Neuronal stem cell (in vitro differentiated cells): ENCODE results near the gene BLCAP.
A peak's percentile ranks its signal among the peaks of the same experiment; 100 is the strongest.

Experiments used
- DNase-seq: peaks from one replicate; pipeline ENCODE4 v3.0.0-alpha.2; 2013; ENCODE audit warnings: low spot score
- H2AFZ ChIP-seq: one replicate; pipeline ENCODE4 v1.6.1; 2013; ENCODE audit warnings: mild to moderate bottlenecking, low read length, inconsistent platforms
- H2AK5ac ChIP-seq: 2 replicates; pipeline ENCODE4 v1.6.1; 2013; ENCODE audit warnings: low read depth, mild to moderate bottlenecking, inconsistent platforms, low read length, moderate library complexity, mixed read lengths
- H2BK120ac ChIP-seq: 2 replicates; pipeline ENCODE4 v1.6.1; 2013; ENCODE audit warnings: low read depth, mild to moderate bottlenecking, inconsistent platforms, low read length, moderate library complexity, mixed read lengths
- H2BK12ac ChIP-seq: one replicate; pipeline ENCODE4 v1.6.1; 2013; ENCODE audit warnings: low read length, inconsistent platforms
- H2BK15ac ChIP-seq: 2 replicates; pipeline ENCODE4 v1.6.1; 2013; ENCODE audit warnings: mild to moderate bottlenecking, low read length, inconsistent platforms, mixed read lengths
- H2BK5ac ChIP-seq: one replicate; pipeline ENCODE4 v1.6.1; 2013; ENCODE audit warnings: inconsistent platforms, mild to moderate bottlenecking, low read length, moderate library complexity
- H3K14ac ChIP-seq: one replicate; pipeline ENCODE4 v1.6.1; 2013; ENCODE audit warnings: low read length, inconsistent platforms
- H3K18ac ChIP-seq: 2 replicates; pipeline ENCODE4 v1.6.1; 2013; ENCODE audit warnings: low read length, inconsistent platforms
- H3K23ac ChIP-seq: 2 replicates; pipeline ENCODE4 v1.6.1; 2013; ENCODE audit warnings: low read depth, mild to moderate bottlenecking, mixed read lengths, low read length, inconsistent platforms; ENCODE audit not compliant: poor library complexity
- H3K27ac ChIP-seq: replicated peaks from 3 replicates; pipeline ENCODE4 v1.5.1; 2013; ENCODE audit warnings: low read length, inconsistent platforms
- H3K27me3 ChIP-seq, 3 experiments: 2 replicates each; pipeline ENCODE4 v1.6.1; 2013; ENCODE audit warnings: low read length in 3 of 3, mild to moderate bottlenecking in 2 of 3, inconsistent platforms in 1 of 3, low read depth in 1 of 3, mixed read lengths in 1 of 3, moderate library complexity in 1 of 3; ENCODE audit not compliant: control insufficient read depth in 3 of 3, insufficient read depth in 3 of 3
- H3K36me3 ChIP-seq, 2 donors: replicated peaks in 1 of 2; 2 replicates each; pipeline ENCODE4 v1.6.1; 2013; ENCODE audit warnings: low read length in 2 of 2; ENCODE audit not compliant: control insufficient read depth in 2 of 2, insufficient read depth in 2 of 2
- H3K4ac ChIP-seq: 2 replicates; pipeline ENCODE4 v1.6.1; 2013; ENCODE audit warnings: inconsistent platforms, mild to moderate bottlenecking, low read length, moderate library complexity
- H3K4me1 ChIP-seq, 2 donors: 1 replicate in 1 of 2; 2 replicates in 1 of 2; pipeline ENCODE4 v1.6.1; 2013; ENCODE audit warnings: low read length in 2 of 2, low read depth in 1 of 2; ENCODE audit not compliant: control insufficient read depth in 2 of 2, insufficient read depth in 1 of 2
- H3K4me2 ChIP-seq: one replicate; pipeline ENCODE4 v1.6.1; 2013; ENCODE audit warnings: mild to moderate bottlenecking, low read length, inconsistent platforms; ENCODE audit not compliant: insufficient read depth, poor library complexity, severe bottlenecking
- H3K4me3 ChIP-seq, 2 donors: 2 replicates each; pipeline ENCODE4 v1.5.1; 2013; ENCODE audit warnings: low read length in 2 of 2, mild to moderate bottlenecking in 2 of 2, inconsistent platforms in 1 of 2, moderate library complexity in 1 of 2
- H3K79me1 ChIP-seq: one replicate; pipeline ENCODE4 v1.6.1; 2013; ENCODE audit warnings: low read depth, mild to moderate bottlenecking, inconsistent platforms, low read length, moderate library complexity
- H3K9ac ChIP-seq: one replicate; pipeline ENCODE4 v1.6.1; 2013; ENCODE audit warnings: mild to moderate bottlenecking, low read depth, low read length, inconsistent platforms; ENCODE audit not compliant: poor library complexity
- H3K9me3 ChIP-seq, 2 donors: replicated peaks in 1 of 2; 2 replicates each; pipeline versions ENCODE3 to v1.6.1; 2013; ENCODE audit warnings: low read length in 2 of 2, mild to moderate bottlenecking in 2 of 2, inconsistent platforms in 1 of 2, low read depth in 1 of 2, mixed read lengths in 1 of 2, moderate library complexity in 1 of 2; ENCODE audit not compliant: control insufficient read depth in 2 of 2, insufficient read depth in 1 of 2
- H4K8ac ChIP-seq: one replicate; pipeline ENCODE4 v1.6.1; 2013; ENCODE audit warnings: low read depth, mild to moderate bottlenecking, inconsistent platforms, low read length, moderate library complexity
- H4K91ac ChIP-seq: one replicate; pipeline ENCODE4 v1.6.1; 2013; ENCODE audit warnings: low read length, low read depth, mild to moderate bottlenecking, inconsistent platforms; ENCODE audit not compliant: poor library complexity
- WGBS, 2 donors: extraction: QIAGEN DNeasy Blood & Tissue Kit; methylation state at CpG; one replicate each; pipeline ENCODE4 v1.1.7; 2013; ENCODE audit warnings: missing lambda C conversion rate in 2 of 2, mixed read lengths in 1 of 2; ENCODE audit not compliant: insufficient read length in 2 of 2, insufficient replicate concordance in 1 of 2; ENCODE audit errors: extremely low coverage in 2 of 2; 5-methylcytosine and 5-hydroxymethylcytosine counted together

BLCAP gene

DNA sequence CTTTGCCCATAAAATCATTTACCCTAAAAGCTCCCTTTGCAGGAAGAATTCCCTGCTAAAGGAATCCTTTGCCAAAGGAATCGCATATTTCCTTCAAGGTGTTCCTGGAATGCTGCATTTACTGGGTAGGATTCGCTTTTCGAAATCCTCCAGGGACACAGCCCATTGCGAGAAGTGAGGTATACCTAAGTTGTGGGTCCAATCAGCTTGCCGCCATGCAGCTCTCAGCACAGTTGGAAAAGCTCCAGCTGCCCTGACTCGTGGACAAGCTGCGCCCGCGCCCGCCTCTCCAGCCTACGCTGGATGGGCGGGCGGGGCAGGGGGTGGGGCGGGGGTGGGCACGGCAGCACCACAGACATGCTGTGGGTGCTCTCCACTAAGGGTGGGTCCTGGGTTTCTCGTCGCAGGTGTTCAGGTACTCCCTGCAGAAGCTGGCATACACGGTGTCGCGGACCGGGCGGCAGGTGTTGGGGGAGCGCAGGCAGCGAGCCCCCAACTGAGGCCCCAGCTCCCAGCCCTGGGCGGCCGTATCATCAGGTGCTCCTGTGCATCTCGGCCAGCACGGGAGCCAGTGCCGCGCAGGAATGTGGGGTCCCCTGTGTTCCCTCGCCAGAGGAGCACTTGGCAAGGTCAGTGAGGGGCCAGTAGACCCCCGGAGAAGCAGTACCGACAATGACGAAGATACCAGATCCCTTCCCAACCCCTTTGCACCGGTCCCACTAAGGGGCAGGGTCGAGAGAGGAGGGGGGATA is 5.2 kb downstream of the BLCAP start:
- Histone ChIP-seq H3K27ac (no peak overlapping the region), H3K18ac (peak overlapping the region; percentile 41)
- no peak for DNase-seq

DNA sequence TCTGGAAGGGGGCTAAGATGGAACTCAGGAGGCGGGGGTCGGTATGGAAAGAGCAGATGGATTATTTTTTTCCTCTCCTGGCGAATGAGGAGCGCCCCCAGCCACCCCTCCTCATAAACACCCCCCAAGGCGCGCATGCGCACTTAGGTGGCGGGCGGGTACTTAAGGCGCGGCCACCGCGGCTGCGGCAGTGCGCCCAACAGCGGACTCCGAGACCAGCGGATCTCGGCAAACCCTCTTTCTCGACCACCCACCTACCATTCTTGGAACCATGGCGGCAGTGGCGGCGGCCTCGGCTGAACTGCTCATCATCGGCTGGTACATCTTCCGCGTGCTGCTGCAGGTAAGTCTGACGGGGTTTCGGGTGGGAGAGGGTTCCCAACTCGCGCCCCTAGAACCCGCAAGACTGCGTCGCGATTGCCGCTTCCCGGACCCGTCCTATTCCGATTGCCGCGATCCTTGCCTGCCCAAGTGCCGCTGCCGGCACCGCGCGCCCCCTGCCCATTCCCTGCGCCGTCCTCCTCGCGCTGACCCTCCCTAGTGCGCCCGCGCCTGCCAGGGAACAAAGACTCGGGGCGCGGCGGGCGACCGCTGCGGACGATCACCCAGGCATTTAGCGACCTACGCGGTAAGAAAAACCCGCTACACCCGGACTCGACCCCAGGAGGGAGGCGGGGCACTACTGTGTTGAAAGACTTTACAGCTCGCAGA is 6.5 kb downstream of the BLCAP start, which contains the start of gene NNAT:
Gene NNAT (plus strand): TSS at position 190 of the 711 bp plus-strand sequence. CDS start 82 bp downstream, at position 272.
- peak within 1 kb of the TSS; percentile 71 for H3K23ac ChIP-seq
- H3K4me3 ChIP-seq, result peak within 1 kb of the TSS in 1 of 2 donors; percentile 84
- peak within 1 kb of the TSS; percentile 61 for H2AK5ac ChIP-seq
- no CpG with 5 or more reads among the region's 69 CpGs for WGBS, 2 donors
- H3K14ac ChIP-seq, result no peak within 1 kb of the TSS
- H2AFZ ChIP-seq, result no peak within 1 kb of the TSS
- peak; percentile 60 for DNase-seq
- H2BK15ac ChIP-seq, result no peak within 1 kb of the TSS
- peak within 1 kb of the TSS; percentile 90 for H3K18ac ChIP-seq
- H3K4me2 ChIP-seq, result peak within 1 kb of the TSS; percentile 52
- no peak within 1 kb of the TSS for H4K8ac ChIP-seq
- no peak within 1 kb of the TSS for H3K4ac ChIP-seq
- peaks cover 21 to 24% of the 10 kb centered on the region in 2 donors for H3K4me1 ChIP-seq
- H3K9ac ChIP-seq, result peak within 1 kb of the TSS; percentile 89
- no peak within 1 kb of the TSS for H2BK120ac ChIP-seq
- H3K79me1 ChIP-seq, result peaks cover 26% of the 10 kb centered on the region
- peaks cover 0 to 70% of the 10 kb centered on the region in 2 donors for H3K36me3 ChIP-seq
- peak within 1 kb of the TSS; percentile 55 for H2BK5ac ChIP-seq
- H3K27ac ChIP-seq, result peak within 1 kb of the TSS; percentile 43
- H3K9me3 ChIP-seq, result peaks cover 2 to 41% of the 10 kb centered on the region in 2 donors
- H2BK12ac ChIP-seq, result no peak within 1 kb of the TSS
- no peak within 1 kb of the TSS for H4K91ac ChIP-seq
- no peaks in the 10 kb centered on the region for H3K27me3 ChIP-seq

More for the DNA sequence above, 5.2 kb downstream of the BLCAP start:
- WGBS, 2 donors, result no CpG with 5 or more reads among the region's 36 CpGs
- no peak overlapping the region for H4K91ac ChIP-seq
- no peak overlapping the region for H2BK120ac ChIP-seq
- H3K4me2 ChIP-seq, result peak overlapping the region; percentile 35
- no peak overlapping the region for H3K4ac ChIP-seq
- peaks cover 0 to 61% of the 10 kb centered on the region in 2 donors for H3K36me3 ChIP-seq
- H2AFZ ChIP-seq, result no peak overlapping the region
- peak overlapping the region; percentile 57 for H3K14ac ChIP-seq
- H3K9me3 ChIP-seq, result peaks cover 2 to 41% of the 10 kb centered on the region in 2 donors
- no peak overlapping the region for H2BK15ac ChIP-seq
- no peak overlapping the region for H3K4me3 ChIP-seq
- peaks cover 28% of the 10 kb centered on the region for H3K79me1 ChIP-seq
- peaks cover 22 to 24% of the 10 kb centered on the region in 2 donors for H3K4me1 ChIP-seq
- H3K23ac ChIP-seq, result peak overlapping the region; percentile 78
- H3K9ac ChIP-seq, result no peak overlapping the region
- H2BK5ac ChIP-seq, result peak overlapping the region; percentile 32
- H4K8ac ChIP-seq, result no peak overlapping the region
- H2BK12ac ChIP-seq, result peak overlapping the region; percentile 91
- peak overlapping the region; percentile 11 for H2AK5ac ChIP-seq
- H3K27me3 ChIP-seq, result no peaks in the 10 kb centered on the region

DNA sequence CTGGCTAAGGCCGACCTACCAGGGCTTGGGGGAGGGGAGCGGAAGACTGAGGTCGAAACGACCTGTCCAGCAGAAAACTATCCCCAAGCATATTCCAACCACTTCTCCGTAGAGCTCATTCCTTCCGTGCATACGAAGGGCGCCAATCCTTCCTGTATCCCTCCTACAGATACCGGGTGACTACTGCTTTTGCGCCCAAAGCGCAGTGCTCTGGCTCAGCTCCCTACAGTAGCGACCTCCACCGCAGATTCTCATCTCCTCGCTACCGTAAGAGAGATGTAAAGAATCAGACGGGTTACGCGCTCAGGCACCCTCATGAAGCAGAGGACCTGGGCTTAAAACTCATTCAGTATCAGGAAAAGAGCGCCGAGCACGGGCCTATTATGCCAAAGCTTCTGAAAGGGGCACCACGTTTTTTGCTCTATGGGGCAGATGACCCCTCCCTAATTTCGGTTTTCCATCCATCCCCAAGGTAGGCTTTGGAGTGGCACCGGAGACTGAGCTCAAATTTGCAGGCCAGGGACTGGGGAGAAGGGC is 7.2 kb downstream of the BLCAP start:
- no peak overlapping the region for H4K8ac ChIP-seq
- H3K18ac ChIP-seq, result peak overlapping the region; percentile 29
- peaks cover 2 to 41% of the 10 kb centered on the region in 2 donors for H3K9me3 ChIP-seq
- H3K27me3 ChIP-seq, result no peaks in the 10 kb centered on the region
- H3K27ac ChIP-seq, result peak overlapping the region; percentile 43
- no peak overlapping the region for H3K23ac ChIP-seq
- no CpG with 5 or more reads among the region's 24 CpGs for WGBS, 2 donors
- no peak overlapping the region for H2AFZ ChIP-seq
- H3K14ac ChIP-seq, result no peak overlapping the region
- peak overlapping the region; percentile 15 for H3K9ac ChIP-seq
- peaks cover 0 to 77% of the 10 kb centered on the region in 2 donors for H3K36me3 ChIP-seq
- H2BK5ac ChIP-seq, result no peak overlapping the region
- no peak overlapping the region for H2BK12ac ChIP-seq
- no peak overlapping the region for H2BK120ac ChIP-seq
- no peak for DNase-seq
- peak overlapping the region in 1 of 2 donors; percentile 9 for H3K4me3 ChIP-seq
- H3K4me2 ChIP-seq, result peak overlapping the region; percentile 52
- H3K4me1 ChIP-seq, result peaks cover 16 to 22% of the 10 kb centered on the region in 2 donors
- H2BK15ac ChIP-seq, result no peak overlapping the region
- H4K91ac ChIP-seq, result no peak overlapping the region
- H2AK5ac ChIP-seq, result no peak overlapping the region
- H3K4ac ChIP-seq, result no peak overlapping the region
- H3K79me1 ChIP-seq, result peaks cover 26% of the 10 kb centered on the region
